ENCODE results near the gene CHD6. TPM values are rescaled to one million over a fixed set of nuclear protein-coding genes. Genes with fewer than 3 reads are reported as not detected.

CHD6 gene
- total and polyA plus RNA-seq, 2 experiments from 2014 or later: 41.0 to 158 TPM

DNA sequence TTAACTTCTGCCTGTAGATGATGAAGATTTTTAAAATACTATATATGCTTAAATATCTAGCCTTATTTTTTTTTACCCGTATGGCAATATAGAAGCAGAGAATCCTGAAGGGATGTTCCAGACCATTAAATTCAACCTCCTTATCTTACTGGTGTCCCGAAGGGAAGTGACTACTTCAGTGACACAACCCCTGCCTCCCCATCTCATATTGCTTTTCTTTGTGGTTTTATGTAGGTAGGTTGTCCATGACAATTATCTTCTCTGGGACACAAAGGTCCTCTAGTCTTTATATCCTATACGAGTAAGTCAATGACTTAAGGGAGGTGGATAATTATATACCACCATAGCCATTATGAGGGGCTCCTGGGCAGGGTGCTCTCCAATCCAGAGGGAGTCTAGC, 194.2 kb downstream of the CHD6 start (continued):
- TF ChIP-seq, protein P1, sequence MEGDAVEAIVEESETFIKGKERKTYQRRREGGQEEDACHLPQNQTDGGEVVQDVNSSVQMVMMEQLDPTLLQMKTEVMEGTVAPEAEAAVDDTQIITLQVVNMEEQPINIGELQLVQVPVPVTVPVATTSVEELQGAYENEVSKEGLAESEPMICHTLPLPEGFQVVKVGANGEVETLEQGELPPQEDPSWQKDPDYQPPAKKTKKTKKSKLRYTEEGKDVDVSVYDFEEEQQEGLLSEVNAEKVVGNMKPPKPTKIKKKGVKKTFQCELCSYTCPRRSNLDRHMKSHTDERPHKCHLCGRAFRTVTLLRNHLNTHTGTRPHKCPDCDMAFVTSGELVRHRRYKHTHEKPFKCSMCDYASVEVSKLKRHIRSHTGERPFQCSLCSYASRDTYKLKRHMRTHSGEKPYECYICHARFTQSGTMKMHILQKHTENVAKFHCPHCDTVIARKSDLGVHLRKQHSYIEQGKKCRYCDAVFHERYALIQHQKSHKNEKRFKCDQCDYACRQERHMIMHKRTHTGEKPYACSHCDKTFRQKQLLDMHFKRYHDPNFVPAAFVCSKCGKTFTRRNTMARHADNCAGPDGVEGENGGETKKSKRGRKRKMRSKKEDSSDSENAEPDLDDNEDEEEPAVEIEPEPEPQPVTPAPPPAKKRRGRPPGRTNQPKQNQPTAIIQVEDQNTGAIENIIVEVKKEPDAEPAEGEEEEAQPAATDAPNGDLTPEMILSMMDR (conservative IDR thresholded peaks at IDR 0.05; ENCODE audit: low read depth in 2 of 2): no peak
- TF ChIP-seq CREB1 (CRISPR knock-in tag; IDR thresholded peaks at IDR 0.05; ENCODE audit: low read depth) (no peak), ZNF114 (CRISPR knock-in tag; IDR thresholded peaks at IDR 0.05) (no peak), EZH2phosphoT487 (IDR thresholded peaks at IDR 0.05; ENCODE audit: unreplicated experiment) (no peak), POLR2AphosphoS5 (IDR thresholded peaks at IDR 0.05; ENCODE audit: low read depth) (no peak), NANOG (IDR thresholded peaks at IDR 0.05; ENCODE audit: borderline replicate concordance) (no peak), ETS1 (IDR thresholded peaks at IDR 0.05) (no peak), REST (IDR thresholded peaks at IDR 0.05; ENCODE audit: unreplicated experiment) (no peak)

DNA sequence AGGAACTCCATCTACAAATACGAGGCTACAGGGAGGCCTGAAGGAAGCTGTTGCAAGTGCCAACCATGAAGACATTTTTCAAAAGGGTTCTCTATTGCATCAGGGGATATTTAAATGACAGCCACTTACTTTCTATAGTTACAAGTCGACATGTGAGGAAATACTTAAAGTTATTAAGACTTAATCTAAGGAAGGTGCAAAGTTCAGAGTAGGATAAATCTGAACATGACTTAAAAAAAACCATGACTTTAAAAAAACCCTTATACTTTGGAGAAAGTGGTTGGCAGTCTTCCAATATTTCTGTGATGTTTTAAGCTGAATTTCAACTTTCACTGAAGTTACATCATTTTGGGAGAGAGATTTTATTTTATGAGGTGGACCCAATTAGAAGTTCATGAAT, 195.2 kb downstream of the CHD6 start:
- peaks cover 4% of the 10 kb centered on the region; the same call in 1 of the 2 replicates for H4K20me1 ChIP-seq (replicated peaks; ENCODE audit: insufficient read depth)
- peaks cover 37% of the 10 kb centered on the region for H3K36me3 ChIP-seq (ENCODE audit: insufficient read depth)
- no peaks in the 10 kb centered on the region for H3K79me2 ChIP-seq (replicated peaks; ENCODE audit: insufficient read depth)
- no peaks in the 10 kb centered on the region for H3K27me3 ChIP-seq (ENCODE audit: insufficient read depth)
- Mint-ChIP-seq H3K36me3 (ENCODE audit: low read depth) (peaks cover 60% of the 10 kb centered on the region), H3K4me3 (no peak overlapping the region), H3K27ac (no peak overlapping the region), H3K9me3 (no peaks in the 10 kb centered on the region; the same call in 2 of the 3 replicates), H3K27me3 (ENCODE audit: insufficient read depth, low read depth, poor library complexity) (no peaks in the 10 kb centered on the region), H3K4me1 (no peaks in the 10 kb centered on the region)
- ATAC-seq: no peak
- no peaks in the 10 kb centered on the region for H3F3A ChIP-seq (replicated peaks; ENCODE audit: low read depth)
- H3K4me3 ChIP-seq: no peak overlapping the region
- no peak for DNase-seq (ENCODE audit: low spot score)
- H2AFZ ChIP-seq: no peak overlapping the region
- H3K27ac ChIP-seq (ENCODE audit: low read depth): no peak overlapping the region
- no peak overlapping the region for H3K4me2 ChIP-seq
- no peaks in the 10 kb centered on the region for H3K9me2 ChIP-seq (ENCODE audit: insufficient read depth)
- H3K4me1 ChIP-seq (ENCODE audit: insufficient read depth): peaks cover 4% of the 10 kb centered on the region; the same call in 1 of the 2 replicates
- TF ChIP-seq ZNF462 (CRISPR knock-in tag; IDR thresholded peaks at IDR 0.05) (no peak), REST (IDR thresholded peaks at IDR 0.05; ENCODE audit: unreplicated experiment) (no peak)
